Caco-2 (cell line): ENCODE results near the gene TCAP. TPM values are rescaled to one million over a fixed set of nuclear protein-coding genes. Genes with fewer than 3 reads are reported as not detected.

ENCODE experiments used
- BruUV-seq: library from RNA; stranded (reverse); fragments of 400-500 nt; replicated peaks from 2 replicates; lab custom pipeline; 2021; lab: Mats Ljungman, UMichigan
- CTCF ChIA-PET: fragments of 300-600 bp; sonication (Branson Sonifier 250); formaldehyde crosslinking; loops from one replicate; lab custom pipeline; 2022; ENCODE audit warnings: antibody characterized with exemption; lab: Charles Lee
- POLR2A ChIA-PET: fragments of 300-600 bp; sonication (Branson Sonifier 250); formaldehyde crosslinking; loops from one replicate; lab custom pipeline; 2022; ENCODE audit warnings: antibody characterized with exemption; lab: Charles Lee
- DNase-seq, 2 experiments: peaks; one replicate each; pipeline versions ENCODE4 v3.0.0 to v3.0.0-alpha.2; 2020 to 2022
- H3K27me3 ChIP-seq: replicated peaks from 2 replicates; pipeline ENCODE4 v1.6.0; 2011; ENCODE audit warnings: low read length; ENCODE audit not compliant: control insufficient read depth, insufficient read depth
- H3K36me3 ChIP-seq: 2 replicates; pipeline ENCODE4 v1.5.1; 2011; ENCODE audit warnings: low read length; ENCODE audit not compliant: control insufficient read depth, insufficient read depth
- H3K4me1 ChIP-seq: fragments of 250-450 bp; sonication (Bioruptor Pico); 2 replicates; pipeline ENCODE4 v1.5.1; 2020; ENCODE audit warnings: mild to moderate bottlenecking
- H3K4me3 ChIP-seq: 2 replicates; pipeline ENCODE4 v1.5.1; 2011; ENCODE audit warnings: low read depth, mild to moderate bottlenecking, control low read depth, low read length
- H3K9me3 ChIP-seq: fragments of 250-450 bp; sonication (Bioruptor Pico); 2 replicates; pipeline ENCODE4 v1.5.1; 2020; ENCODE audit warnings: mild to moderate bottlenecking, moderate library complexity
- H3K27ac Mint-ChIP-seq: one replicate; pipeline ENCODE4 v1.8.0; 2022; ENCODE audit warnings: mixed read lengths; ENCODE audit not compliant: unreplicated experiment
- H3K27me3 Mint-ChIP-seq: one replicate; pipeline ENCODE4 v1.8.0; 2022; ENCODE audit warnings: mixed read lengths; ENCODE audit not compliant: insufficient read depth, unreplicated experiment
- H3K36me3 Mint-ChIP-seq: one replicate; pipeline ENCODE4 v1.8.0; 2022; ENCODE audit warnings: mild to moderate bottlenecking, mixed read lengths; ENCODE audit not compliant: insufficient read depth, unreplicated experiment
- H3K4me1 Mint-ChIP-seq: one replicate; pipeline ENCODE4 v1.8.0; 2022; ENCODE audit warnings: low read depth, mixed read lengths; ENCODE audit not compliant: unreplicated experiment
- H3K4me3 Mint-ChIP-seq: one replicate; pipeline ENCODE4 v1.8.0; 2022; ENCODE audit warnings: mild to moderate bottlenecking, moderate library complexity, mixed read lengths; ENCODE audit not compliant: unreplicated experiment
- H3K9me3 Mint-ChIP-seq: one replicate; pipeline ENCODE4 v1.8.0; 2022; ENCODE audit warnings: mixed read lengths; ENCODE audit not compliant: unreplicated experiment
- CTCF ChIP-seq, 2 experiments: fragments of 200-600 bp in 1 of 2; IDR thresholded peaks; 1 replicate in 1 of 2; 2 replicates in 1 of 2; pipeline versions ENCODE4 v1.5.1 to v1.8.0; 2011 to 2022; ENCODE audit warnings: antibody characterized with exemption in 1 of 2, control low read depth in 1 of 2, inconsistent platforms in 1 of 2, low read depth in 1 of 2, low read length in 1 of 2, mild to moderate bottlenecking in 1 of 2, moderate library complexity in 1 of 2; ENCODE audit not compliant: insufficient read depth in 1 of 2, severe bottlenecking in 1 of 2, unreplicated experiment in 1 of 2
- intact Hi-C: fragments of 100-400 bp; cut with micrococcal nuclease; formaldehyde crosslinking; loops from one replicate; pipeline ENCODE4 v1.10.0; 2022; ENCODE audit not compliant: unreplicated experiment
- total RNA-seq: library from RNA; stranded (reverse); gene quantifications from 2 replicates; pipeline ENCODE4 v1.2.3, GENCODE V29; 2022

Gene TCAP
- total RNA-seq, 1 experiment from 2014 or later, result 1.6 TPM

- Mint-ChIP-seq H3K27ac (no peak overlapping the region), H3K27me3 (no peaks in the 10 kb centered on the region), H3K4me1 (no peaks in the 10 kb centered on the region), H3K4me3 (no peak overlapping the region), H3K9me3 (no peaks in the 10 kb centered on the region), H3K36me3 (peaks cover 10% of the 10 kb centered on the region)
- no peak overlapping the region for H3K4me3 ChIP-seq
- BruUV-seq, result TSS peak; percentile 65
- ChIA-PET POLR2A (no interaction called here), CTCF (interaction anchor here (0.5 to 1.4 kb wide), 2 partner anchors 8 to 9 kb away, joined by 3 to 5 read pairs; no protein-coding TSS in a partner anchor)
- DNase-seq, result no peak
- no peak for TF ChIP-seq CTCF (IDR thresholded peaks at IDR 0.05; ENCODE audit: insufficient read depth in 1 of 2, low read depth in 1 of 2, low read length in 1 of 2, severe bottlenecking in 1 of 2, unreplicated experiment in 1 of 2)
- H3K36me3 ChIP-seq, result no peaks in the 10 kb centered on the region; the same call in none of the 2 replicates
- H3K9me3 ChIP-seq, result no peaks in the 10 kb centered on the region
- H3K4me1 ChIP-seq, result peaks cover 7% of the 10 kb centered on the region; the same call in 1 of the 2 replicates
- H3K27me3 ChIP-seq, result no peaks in the 10 kb centered on the region
- intact Hi-C loops, result no loop called here
These were observed 2.4 kb upstream of the TCAP start for GRCh38 chr17:39662551-39663339.

GRCh38 chr17:39663340-39663687, 1.8 kb upstream of the TCAP start:
- CTCF ChIA-PET, result interaction anchor here (0.5 to 1.4 kb wide), 2 partner anchors 8 to 9 kb away, joined by 3 to 5 read pairs; no protein-coding TSS in a partner anchor

More at GRCh38 chr17:39663340-39663687, 1.8 kb upstream of the TCAP start:
- Histone ChIP-seq H3K9me3 (no peaks in the 10 kb centered on the region), H3K36me3 (no peaks in the 10 kb centered on the region; the same call in none of the 2 replicates), H3K4me1 (peaks cover 7% of the 10 kb centered on the region; the same call in 1 of the 2 replicates), H3K27me3 (no peaks in the 10 kb centered on the region), H3K4me3 (no peak overlapping the region)
- POLR2A ChIA-PET, result no interaction called here
- H3K4me3 Mint-ChIP-seq, result no peak overlapping the region
- peaks cover under 1% of the 10 kb centered on the region for H3K4me1 Mint-ChIP-seq
- no TSS peak for BruUV-seq
- H3K27me3 Mint-ChIP-seq, result no peaks in the 10 kb centered on the region
- H3K36me3 Mint-ChIP-seq, result peaks cover 10% of the 10 kb centered on the region
- H3K27ac Mint-ChIP-seq, result no peak overlapping the region
- TF ChIP-seq CTCF (IDR thresholded peaks at IDR 0.05; ENCODE audit: insufficient read depth in 1 of 2, low read depth in 1 of 2, low read length in 1 of 2, severe bottlenecking in 1 of 2, unreplicated experiment in 1 of 2), result no peak
- no peaks in the 10 kb centered on the region for H3K9me3 Mint-ChIP-seq
- DNase-seq, result no peak
- intact Hi-C loops, result no loop called here
